NB4 (cell line): ENCODE measurements around the gene SMIM35.

Source experiments
- CTCF ChIP-seq: IDR thresholded peaks from one replicate; pipeline ENCODE4 v1.5.1; 2012; ENCODE audit warnings: low read depth, low read length
- POLR2A ChIP-seq: IDR thresholded peaks from 2 replicates; pipeline ENCODE4 v1.6.1; 2011; ENCODE audit warnings: mild to moderate bottlenecking; ENCODE audit not compliant: insufficient read length; ENCODE audit errors: extremely low read depth

- TF ChIP-seq CTCF (no peak), POLR2A (no peak)
Observed at GRCh38 chr11:118060869-118061268, 25.9 kb downstream of the SMIM35 start.
